SK-N-SH (cell line): ENCODE measurements around the gene ACACA.
"Not testable (repeated sequence)": the region's sequence is repeated elsewhere in the genome, so short reads cannot be mapped to it uniquely, and the experiment has no call there.

ENCODE experiments used
- FOXJ3 ChIP-seq: sonication (generic); formaldehyde crosslinking; IDR thresholded peaks from 2 replicates; pipeline ENCODE4 v1.5.1; 2020; ENCODE audit warnings: mild to moderate bottlenecking, missing genetic modification reagents
- FOXM1 ChIP-seq: IDR thresholded peaks from 2 replicates; pipeline ENCODE4 v1.4.0; 2012; ENCODE audit warnings: low read depth, mild to moderate bottlenecking
- GABPA ChIP-seq: IDR thresholded peaks from 2 replicates; pipeline ENCODE4 v1.4.0; 2012; ENCODE audit warnings: low read depth, mild to moderate bottlenecking
- MAX ChIP-seq: IDR thresholded peaks from 2 replicates; pipeline ENCODE4 v1.4.0; 2012; ENCODE audit warnings: low read depth
- SMC3 ChIP-seq: IDR thresholded peaks from 2 replicates; pipeline ENCODE4 v1.6.1; 2012; ENCODE audit warnings: low read depth, low read length, improper control_type of control experiment
- TEAD4 ChIP-seq: IDR thresholded peaks from 2 replicates; pipeline ENCODE4 v1.4.0; 2012; ENCODE audit warnings: mild to moderate bottlenecking, borderline replicate concordance; ENCODE audit not compliant: insufficient read depth

GRCh38 chr17:37441369-37442014 is 34.9 kb upstream of the ACACA start:
- TF ChIP-seq TEAD4; SMC3; GABPA; FOXJ3 (CRISPR knock-in tag); FOXM1; MAX: not testable (repeated sequence)
